Measurements from ENCODE around the gene PLAAT3. TPM values are rescaled to one million over a fixed set of nuclear protein-coding genes. Genes with fewer than 3 reads are reported as not detected.
"Not testable (repeated sequence)": the region's sequence is repeated elsewhere in the genome, so short reads cannot be mapped to it uniquely, and the experiment has no call there.

The PLAAT3 gene
- total RNA-seq, 1 donor from 2014 or later = 70.3 TPM

GRCh38 chr11:63622323-63622722 lies 8.1 kb upstream of the PLAAT3 start:
- Histone ChIP-seq H3K27ac (no peak overlapping the region), H3K36me3 (peaks cover 3% of the 10 kb centered on the region), H3K4me1 (no peaks in the 10 kb centered on the region), H3K9me3 (no peaks in the 10 kb centered on the region), H3K4me3 (no peak overlapping the region), H3K27me3 (no peaks in the 10 kb centered on the region)
- no peak for TF ChIP-seq CTCF (IDR thresholded peaks at IDR 0.05)
- DNase-seq (no peak), ATAC-seq (peak; percentile 29)
- intact Hi-C loops (cut with DNase I) = no loop called here

GRCh38 chr11:63621071-63621470 lies 6.8 kb upstream of the PLAAT3 start:
- ATAC-seq = peak; percentile 74

GRCh38 chr11:63619967-63620366 lies 5.7 kb upstream of the PLAAT3 start:
- H3K4me3 ChIP-seq = no peak overlapping the region
- TF ChIP-seq CTCF (IDR thresholded peaks at IDR 0.05) = no peak
- H3K36me3 ChIP-seq = no peaks in the 10 kb centered on the region
- no peaks in the 10 kb centered on the region for H3K9me3 ChIP-seq
- ATAC-seq (no peak), DNase-seq (no peak)
- no peaks in the 10 kb centered on the region for H3K4me1 ChIP-seq
- H3K27me3 ChIP-seq = no peaks in the 10 kb centered on the region
- intact Hi-C loops (cut with DNase I) = no loop called here
- H3K27ac ChIP-seq = no peak overlapping the region

More at GRCh38 chr11:63621071-63621470, 6.8 kb upstream of the PLAAT3 start:
- Histone ChIP-seq H3K4me1 (no peaks in the 10 kb centered on the region), H3K27me3 (no peaks in the 10 kb centered on the region), H3K27ac (no peak overlapping the region), H3K36me3 (no peaks in the 10 kb centered on the region), H3K9me3 (no peaks in the 10 kb centered on the region), H3K4me3 (no peak overlapping the region)
- intact Hi-C loops (cut with DNase I) = no loop called here
- TF ChIP-seq CTCF (IDR thresholded peaks at IDR 0.05) = no peak
- DNase-seq = no peak

GRCh38 chr11:63617686-63618085 lies 3.5 kb upstream of the PLAAT3 start:
- ATAC-seq; H3K27ac ChIP-seq; H3K9me3 ChIP-seq; H3K36me3 ChIP-seq; H3K4me1 ChIP-seq; H3K27me3 ChIP-seq; intact Hi-C loops (cut with DNase I); H3K4me3 ChIP-seq; DNase-seq: not testable (repeated sequence)

- no peak for TF ChIP-seq CTCF (IDR thresholded peaks at IDR 0.05)
- H3K36me3 ChIP-seq = no peaks in the 10 kb centered on the region
These were observed 2.7 kb upstream of the PLAAT3 start for GRCh38 chr11:63616953-63617352.

GRCh38 chr11:63613517-63614135 lies 607 bp downstream of the PLAAT3 start:
- H3K4me3 ChIP-seq = peak overlapping the region; percentile 92
- intact Hi-C loops (cut with DNase I) = no loop called here
- no peak for TF ChIP-seq CTCF (IDR thresholded peaks at IDR 0.05)
- H3K4me1 ChIP-seq = peaks cover 46% of the 10 kb centered on the region
- H3K27ac ChIP-seq = peak overlapping the region; percentile 85
- DNase-seq (peak; percentile 79), ATAC-seq (peak; percentile 64)
- H3K27me3 ChIP-seq = no peaks in the 10 kb centered on the region
- H3K36me3 ChIP-seq = no peaks in the 10 kb centered on the region
- H3K9me3 ChIP-seq = no peaks in the 10 kb centered on the region

More at GRCh38 chr11:63616953-63617352, 2.7 kb upstream of the PLAAT3 start:
- no peak for ATAC-seq
- no peak for DNase-seq
- intact Hi-C loops (cut with DNase I) = no loop called here
- no peaks in the 10 kb centered on the region for H3K27me3 ChIP-seq
- peaks cover 13% of the 10 kb centered on the region for H3K4me1 ChIP-seq
- H3K9me3 ChIP-seq = no peaks in the 10 kb centered on the region
- no peak overlapping the region for H3K4me3 ChIP-seq
- H3K27ac ChIP-seq = no peak overlapping the region

Measured in upper lobe of right lung (tissue), 1 donor.